ENCODE measurements around the gene SAMD1. TPM values are rescaled to one million over a fixed set of nuclear protein-coding genes. Genes with fewer than 3 reads are reported as not detected.

SAMD1 gene
- total and polyA plus RNA-seq, 3 donors from 2014 or later: 34.0 to 72.9 (median 50.6) TPM

- no peaks in the 10 kb centered on the region for H3K27me3 ChIP-seq
- TF ChIP-seq CTCF (IDR thresholded peaks at IDR 0.05): no peak
- no peak for TF ChIP-seq POLR2A (IDR thresholded peaks at IDR 0.05)
- H3K4me3 ChIP-seq: peak within 1 kb of the TSS; percentile 77 to 92
- H3K36me3 ChIP-seq (ENCODE audit: low read depth, missing control alignments): no peaks in the 10 kb centered on the region
- peak within 1 kb of the TSS; percentile 89 to 96 for H3K27ac ChIP-seq
- 0 to 3% methylated on average over 6 to 16 of the region's 67 CpGs for WGBS, 2 donors
- peak; percentile 99 for DNase-seq
- no peaks in the 10 kb centered on the region for H3K9me3 ChIP-seq
- H3K4me1 ChIP-seq: peaks cover 57% of the 10 kb centered on the region
- intact Hi-C loops (cut with DNase I; ENCODE audit: low total_unique reads): no loop called here
Observed at GRCh38 chr19:14117668-14118164, 27.2 kb upstream of the SAMD1 start, which contains the start of gene PRKACA. TSS of gene PRKACA (minus strand) at chr19:14117762. CDS start at chr19:14117547, 215 bp downstream.

- H3K9me3 ChIP-seq: no peaks in the 10 kb centered on the region
- no peaks in the 10 kb centered on the region for H3K36me3 ChIP-seq (ENCODE audit: low read depth, missing control alignments)
- no peaks in the 10 kb centered on the region for H3K27me3 ChIP-seq
- peak overlapping the region; percentile 89 to 90 for H3K27ac ChIP-seq
- H3K4me3 ChIP-seq: peak overlapping the region; percentile 77 to 92
- intact Hi-C loops (cut with DNase I; ENCODE audit: low total_unique reads): no loop called here
- no peak for TF ChIP-seq POLR2A (IDR thresholded peaks at IDR 0.05)
- TF ChIP-seq CTCF (IDR thresholded peaks at IDR 0.05): no peak
- H3K4me1 ChIP-seq: peaks cover 64% of the 10 kb centered on the region
- 0 to 1% methylated on average over 11 to 27 of the region's 33 CpGs for WGBS, 2 donors
- DNase-seq: peak; percentile 65
Observed at GRCh38 chr19:14116918-14117578, 26.5 kb upstream of the SAMD1 start.

- Histone ChIP-seq H3K27me3 (no peaks in the 10 kb centered on the region), H3K4me1 (peaks cover 67% of the 10 kb centered on the region), H3K4me3 (peak overlapping the region; percentile 77 to 92), H3K9me3 (no peaks in the 10 kb centered on the region), H3K27ac (peak overlapping the region; percentile 89 to 90), H3K36me3 (ENCODE audit: low read depth, missing control alignments) (no peaks in the 10 kb centered on the region)
- TF ChIP-seq POLR2A (IDR thresholded peaks at IDR 0.05) (no peak), CTCF (IDR thresholded peaks at IDR 0.05) (no peak)
- intact Hi-C loops (cut with DNase I; ENCODE audit: low total_unique reads): no loop called here
- DNase-seq: no peak
- WGBS, 2 donors: 6 to 7% methylated on average over 5 to 6 of the region's 6 CpGs
Observed at GRCh38 chr19:14116525-14116917, 26.0 kb upstream of the SAMD1 start.

GRCh38 chr19:14115756-14116155, 25.2 kb upstream of the SAMD1 start:
- Histone ChIP-seq H3K4me1 (peaks cover 70% of the 10 kb centered on the region), H3K9me3 (no peaks in the 10 kb centered on the region), H3K36me3 (ENCODE audit: low read depth, missing control alignments) (no peaks in the 10 kb centered on the region), H3K27me3 (no peaks in the 10 kb centered on the region), H3K4me3 (peak overlapping the region in 1 of 2 donors; percentile 92), H3K27ac (peak overlapping the region; percentile 89 to 90)
- WGBS, 2 donors: 36 to 48% methylated on average over 5 of the region's 5 CpGs
- intact Hi-C loops (cut with DNase I; ENCODE audit: low total_unique reads): no loop called here
- no peak for TF ChIP-seq CTCF (IDR thresholded peaks at IDR 0.05)
- no peak for TF ChIP-seq POLR2A (IDR thresholded peaks at IDR 0.05)
- DNase-seq: no peak
